Thoracic aorta (tissue), 2 donors: ENCODE measurements around the gene TGFBR1. TPM values are rescaled to one million over a fixed set of nuclear protein-coding genes. Genes with fewer than 3 reads are reported as not detected.

Source experiments
- ATAC-seq: fragments of 150-250 bp; one replicate; pipeline ENCODE4 v1.8.0; 2017; ENCODE audit warnings: low read depth; ENCODE audit not compliant: insufficient number of reproducible peaks, low FRiP score
- DNase-seq: peaks from one replicate; pipeline ENCODE4 v3.0.0-alpha.2; 2020; ENCODE audit warnings: low spot score
- H3K27ac ChIP-seq, 2 donors: fragments of 200-600 bp; sonication (generic); 1 replicate in 1 of 2; 2 replicates in 1 of 2; pipeline ENCODE4 v1.5.1; 2016; ENCODE audit warnings: mild to moderate bottlenecking in 2 of 2, moderate library complexity in 2 of 2
- H3K27me3 ChIP-seq: fragments of 200-600 bp; sonication (generic); replicated peaks from 2 replicates; pipeline ENCODE4 v1.6.0; 2016; ENCODE audit warnings: mild to moderate bottlenecking; ENCODE audit not compliant: insufficient read depth
- H3K36me3 ChIP-seq: fragments of 200-600 bp; sonication (generic); one replicate; pipeline ENCODE4 v1.5.1; 2016
- H3K4me1 ChIP-seq, 2 donors: fragments of 200-600 bp; sonication (generic); 1 replicate in 1 of 2; 2 replicates in 1 of 2; pipeline versions ENCODE4 v1.5.1 to v1.6.0; 2016; ENCODE audit warnings: low read depth in 2 of 2, mild to moderate bottlenecking in 1 of 2; ENCODE audit not compliant: control insufficient read depth in 1 of 2
- H3K4me3 ChIP-seq: fragments of 200-600 bp; sonication (generic); 2 replicates; pipeline ENCODE4 v1.5.1; 2016; ENCODE audit warnings: mild to moderate bottlenecking
- H3K9me3 ChIP-seq: fragments of 200-600 bp; sonication (generic); 2 replicates; pipeline ENCODE4 v1.5.1; 2016
- CTCF ChIP-seq: fragments of 200-600 bp; sonication (generic); IDR thresholded peaks from one replicate; pipeline ENCODE4 v1.5.1; 2019; ENCODE audit warnings: antibody characterized with exemption
- total RNA-seq, 2 donors: library from RNA; depleted of rRNA; stranded (reverse); fragments of >200 nt; gene quantifications; one replicate each; pipeline versions ENCODE4 v1.1.0 to v1.2.3, GENCODE V29; 2016

TGFBR1 gene
- total RNA-seq, 2 donors from 2014 or later = 76.8 to 87.2 TPM

DNA sequence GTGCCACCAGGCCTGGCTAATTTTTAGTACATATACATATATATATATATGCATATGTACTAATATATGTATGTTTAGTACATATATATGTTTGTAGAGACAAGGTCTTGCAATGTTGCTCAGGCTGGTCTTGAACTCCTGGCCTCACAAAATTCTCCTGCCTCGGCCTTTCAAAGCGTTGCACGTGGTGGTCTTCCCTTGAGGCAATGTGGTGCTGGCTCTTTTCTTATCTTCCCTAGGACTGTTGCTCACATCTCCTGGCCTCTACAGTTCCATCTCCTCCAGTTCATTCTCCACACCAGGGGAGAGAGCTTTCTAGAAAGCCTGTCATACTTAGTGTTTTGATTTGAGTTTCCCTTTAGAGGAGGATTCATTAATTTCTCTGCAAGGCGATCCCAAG lies 28.9 kb upstream of the TGFBR1 start:
- ATAC-seq = no peak
- H3K4me3 ChIP-seq = no peak overlapping the region
- H3K36me3 ChIP-seq = no peaks in the 10 kb centered on the region
- H3K27me3 ChIP-seq = no peaks in the 10 kb centered on the region
- no peak overlapping the region for H3K27ac ChIP-seq
- TF ChIP-seq CTCF = no peak
- H3K9me3 ChIP-seq = no peaks in the 10 kb centered on the region
- peaks cover 0 to 6% of the 10 kb centered on the region in 2 donors for H3K4me1 ChIP-seq
- no peak for DNase-seq

GRCh38 chr9:99076483-99077171 lies 28.3 kb upstream of the TGFBR1 start:
- no peak for ATAC-seq
- Histone ChIP-seq H3K9me3 (no peaks in the 10 kb centered on the region), H3K27me3 (no peaks in the 10 kb centered on the region), H3K36me3 (no peaks in the 10 kb centered on the region), H3K4me3 (no peak overlapping the region), H3K4me1 (no peaks in the 10 kb centered on the region), H3K27ac (no peak overlapping the region)
- no peak for DNase-seq
- TF ChIP-seq CTCF = no peak

DNA sequence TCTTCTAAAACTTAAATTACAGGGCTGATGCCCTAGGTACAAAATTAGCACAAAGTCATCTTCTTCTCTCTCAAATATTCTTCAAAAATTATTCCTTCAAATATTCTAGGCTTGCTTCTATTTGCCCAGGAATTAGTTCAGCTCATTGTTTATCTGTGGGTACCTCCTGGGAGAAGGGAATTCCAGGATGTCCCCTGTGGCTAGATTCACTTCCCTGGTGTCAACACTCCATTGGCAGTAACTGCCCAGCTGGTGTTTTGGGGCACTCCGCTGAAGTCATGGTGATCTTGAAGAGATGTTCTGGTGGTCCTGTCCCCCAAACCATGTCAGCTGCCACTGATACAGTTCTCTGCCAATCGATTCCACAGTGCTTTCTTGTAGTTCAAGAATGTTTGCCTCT lies 26.2 kb upstream of the TGFBR1 start:
- Histone ChIP-seq H3K4me1 (no peaks in the 10 kb centered on the region), H3K9me3 (no peaks in the 10 kb centered on the region), H3K36me3 (no peaks in the 10 kb centered on the region), H3K27ac (no peak overlapping the region), H3K27me3 (no peaks in the 10 kb centered on the region), H3K4me3 (no peak overlapping the region)
- ATAC-seq (no peak), DNase-seq (no peak)
- TF ChIP-seq CTCF = no peak

DNA sequence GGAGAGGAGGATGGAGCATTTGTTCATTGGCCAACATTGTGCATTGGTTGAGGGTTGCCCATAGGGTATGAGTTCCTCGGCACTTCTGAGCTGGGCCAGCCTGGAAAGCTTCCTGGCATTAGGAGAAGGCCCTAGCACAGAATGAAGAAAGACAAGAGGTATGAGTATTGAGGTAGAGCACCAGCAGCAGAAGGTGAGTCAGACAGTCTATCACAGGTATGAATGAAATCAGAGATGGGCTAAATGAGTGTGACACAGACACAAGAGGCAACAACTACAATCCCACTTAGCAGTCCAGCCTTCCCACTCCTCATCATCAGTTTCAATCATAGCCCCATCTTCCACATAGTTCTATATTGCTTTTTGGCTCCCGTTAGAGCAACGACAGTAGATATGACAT lies 25.4 kb upstream of the TGFBR1 start:
- Histone ChIP-seq H3K36me3 (no peaks in the 10 kb centered on the region), H3K4me1 (no peaks in the 10 kb centered on the region), H3K27ac (no peak overlapping the region), H3K4me3 (no peak overlapping the region), H3K27me3 (no peaks in the 10 kb centered on the region), H3K9me3 (no peaks in the 10 kb centered on the region)
- ATAC-seq (no peak), DNase-seq (no peak)
- TF ChIP-seq CTCF = no peak

DNA sequence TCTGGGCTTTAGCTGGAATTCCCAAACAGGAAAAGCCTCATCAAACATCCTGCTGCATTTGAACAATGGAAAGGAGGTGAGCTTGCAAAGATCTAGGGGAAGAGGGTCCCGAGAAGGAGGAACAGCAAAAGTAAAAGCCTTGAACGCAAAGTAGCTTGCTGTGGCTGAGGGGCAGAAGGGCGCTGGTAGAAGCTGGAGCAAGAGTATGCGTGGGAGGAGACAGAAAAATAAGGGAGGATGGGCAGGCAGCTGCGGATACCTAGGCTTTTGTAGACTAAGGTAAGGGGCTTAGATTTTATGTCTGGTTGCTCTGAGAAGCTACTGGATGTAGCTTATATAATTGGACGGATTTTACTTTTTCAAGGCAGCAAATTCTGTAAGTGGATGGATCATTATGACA lies 21.9 kb upstream of the TGFBR1 start:
- H3K9me3 ChIP-seq = no peaks in the 10 kb centered on the region
- TF ChIP-seq CTCF = no peak
- peaks cover 0 to 19% of the 10 kb centered on the region in 2 donors for H3K4me1 ChIP-seq
- H3K27ac ChIP-seq = no peak overlapping the region
- no peak overlapping the region for H3K4me3 ChIP-seq
- H3K36me3 ChIP-seq = no peaks in the 10 kb centered on the region
- ATAC-seq = no peak
- DNase-seq = no peak
- H3K27me3 ChIP-seq = no peaks in the 10 kb centered on the region
